ENCODE measurements around the gene ARHGAP22.

Gene ARHGAP22

DNA sequence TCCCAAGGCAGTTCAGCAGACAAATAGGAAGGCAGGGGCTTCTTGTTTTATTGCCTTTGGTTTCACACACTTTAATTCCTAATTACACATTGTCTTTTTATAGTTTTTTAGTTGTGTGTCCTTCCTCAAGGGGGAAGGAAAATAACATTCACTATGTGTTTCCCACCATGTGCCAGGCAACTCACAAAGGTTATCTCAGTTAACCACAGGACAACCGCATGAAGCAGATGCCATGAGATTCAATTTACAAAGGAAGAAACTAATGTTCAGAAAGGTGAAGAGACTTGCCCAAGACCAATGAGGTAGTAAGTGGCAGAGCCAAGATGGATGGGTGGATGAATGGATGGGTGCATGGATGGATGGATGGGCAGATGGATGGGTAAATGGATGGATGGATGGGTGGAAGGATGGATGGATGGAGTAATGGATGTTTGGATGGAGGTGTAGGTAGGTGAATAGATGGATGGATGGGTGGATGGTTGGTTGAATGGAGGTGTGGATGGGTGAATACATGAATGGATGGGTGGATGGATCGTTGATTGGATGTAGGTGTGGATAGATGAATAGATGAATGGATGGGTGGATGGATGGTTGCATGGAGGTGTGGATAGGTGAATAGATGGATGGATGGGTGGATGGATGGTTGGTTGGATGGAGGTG is 77.9 kb downstream of the ARHGAP22 start:
- DNase-seq, result peak; percentile 11

- DNase-seq, result peak; percentile 52
These were observed 78.7 kb downstream of the ARHGAP22 start for GRCh38 chr10:48526011-48526821.

DNA sequence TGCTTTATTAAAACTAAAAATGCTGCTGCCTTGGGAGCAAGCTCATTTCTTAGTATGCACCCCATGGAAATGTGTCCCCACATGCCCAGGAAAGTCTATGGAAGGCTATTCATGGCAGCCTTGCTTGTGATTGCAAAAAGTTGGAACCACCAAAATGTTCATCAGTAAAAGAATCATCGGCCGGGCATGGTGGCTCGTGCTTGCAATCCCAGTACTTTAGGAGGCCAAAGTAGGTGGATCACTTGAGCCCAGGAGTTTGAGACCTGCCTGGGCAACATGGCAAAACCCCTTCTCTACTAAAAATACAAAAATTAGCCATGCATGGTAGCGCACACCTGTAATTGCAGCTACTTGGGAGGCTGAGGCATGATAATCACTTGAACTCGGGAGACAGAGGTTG is 79.8 kb downstream of the ARHGAP22 start:
- peak; percentile 29 for DNase-seq

DNA sequence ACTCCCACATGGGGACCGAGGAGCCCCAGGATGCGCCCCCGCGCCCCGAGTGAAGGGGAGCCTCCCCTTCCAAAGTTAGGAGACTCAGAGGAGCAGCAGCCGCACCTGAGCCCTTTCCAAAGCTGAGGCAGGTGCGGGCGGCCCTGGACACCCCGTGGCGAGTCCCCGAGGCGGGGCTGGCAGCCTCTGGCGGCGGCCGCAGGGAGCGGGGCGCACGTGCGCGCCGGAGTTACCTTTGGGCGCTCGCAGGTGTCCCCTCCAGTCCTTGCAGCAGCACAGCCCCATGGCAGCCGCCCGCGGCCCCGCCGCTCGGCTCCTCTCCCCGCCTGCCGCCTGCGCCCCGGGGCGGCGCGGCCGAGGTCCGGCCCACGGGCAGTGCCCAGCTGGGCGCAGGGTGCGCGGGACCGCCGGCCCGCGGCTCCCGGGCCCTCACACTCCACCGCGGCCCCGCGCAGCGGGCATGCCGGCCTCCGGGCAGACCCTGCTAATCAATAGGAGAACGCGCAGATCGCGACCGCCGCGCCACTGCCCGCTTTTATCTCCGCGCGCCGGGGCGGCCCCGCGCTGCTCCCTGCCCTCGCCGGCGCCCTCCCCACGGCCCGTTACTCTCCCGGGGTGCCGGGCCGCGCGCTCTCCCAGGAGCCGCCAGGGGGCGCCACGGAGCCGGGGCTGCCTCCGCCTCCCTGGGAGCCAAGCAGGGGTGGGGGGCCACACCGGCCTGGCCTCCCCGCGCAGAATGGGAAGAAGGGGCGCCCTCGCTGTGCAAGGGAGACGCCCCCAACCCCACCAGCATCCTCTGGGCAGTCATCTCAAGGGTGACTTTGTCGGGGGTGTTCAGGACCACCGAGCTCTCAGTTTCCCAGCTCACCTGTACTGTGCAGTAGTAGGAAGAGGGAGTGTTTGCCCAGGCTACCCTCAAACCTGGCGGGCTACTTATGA is 80.8 kb downstream of the ARHGAP22 start:
- DNase-seq, result no peak

DNA sequence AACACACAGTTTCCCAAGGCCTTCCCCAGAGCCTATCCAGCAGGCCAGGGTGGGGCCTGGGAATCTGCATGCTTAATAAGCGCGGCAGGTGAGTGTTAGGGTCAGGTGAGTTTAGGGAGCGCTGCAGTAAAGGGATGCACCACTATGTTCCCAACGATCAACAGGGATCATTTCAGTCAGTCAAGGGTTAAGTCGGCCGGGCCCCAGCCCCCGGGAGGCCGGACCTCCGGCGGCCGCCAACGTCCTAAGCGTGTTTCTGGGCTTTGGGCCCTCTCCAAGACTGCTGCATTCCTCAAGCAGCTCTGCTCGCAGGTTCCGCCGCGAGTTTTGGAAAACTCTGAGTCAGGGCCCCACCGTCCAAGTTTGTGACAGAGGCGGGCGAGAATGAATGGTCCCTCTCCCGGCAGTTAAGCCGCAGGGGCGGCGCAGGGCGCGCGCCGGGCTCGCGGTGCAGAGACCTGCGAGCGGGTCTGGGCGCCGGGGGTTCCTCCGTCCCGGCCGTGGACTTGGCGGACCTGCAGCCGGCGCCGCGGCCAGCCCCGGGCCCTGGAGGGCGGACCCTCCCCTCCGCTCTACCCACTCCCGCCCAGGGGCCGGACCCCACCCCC is 81.6 kb downstream of the ARHGAP22 start:
- DNase-seq, result peak; percentile 86

GRCh38 chr10:48522011-48522765 is 82.7 kb downstream of the ARHGAP22 start:
- peak; percentile 25 for DNase-seq

GRCh38 chr10:48520594-48520993 is 84.3 kb downstream of the ARHGAP22 start:
- DNase-seq, result no peak

- peak; percentile 43 for DNase-seq
These were observed 84.7 kb downstream of the ARHGAP22 start for GRCh38 chr10:48520184-48520506.

- DNase-seq, result peak; percentile 42
These were observed 85.2 kb downstream of the ARHGAP22 start for GRCh38 chr10:48519481-48520183.

DNA sequence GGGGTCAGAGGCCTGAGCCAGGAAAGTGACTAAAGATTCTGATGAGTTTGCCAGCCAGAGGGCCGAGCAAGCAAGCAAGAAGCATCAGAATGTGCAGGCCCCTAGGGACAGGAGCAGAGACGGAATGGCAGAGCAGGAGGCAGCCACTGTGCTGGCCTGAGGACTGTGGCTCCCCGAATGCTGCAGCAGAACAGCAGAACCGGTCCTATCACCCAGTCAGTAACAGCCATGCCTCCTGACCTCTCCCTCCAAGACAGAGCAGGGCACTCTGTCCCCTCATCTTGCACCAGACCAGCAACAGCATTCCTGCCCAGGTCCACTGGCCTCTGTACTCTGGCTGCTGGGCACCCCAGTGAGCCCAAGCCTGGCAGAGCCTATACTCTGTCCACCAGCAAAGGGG is 85.9 kb downstream of the ARHGAP22 start:
- DNase-seq, result peak; percentile 44

DNA sequence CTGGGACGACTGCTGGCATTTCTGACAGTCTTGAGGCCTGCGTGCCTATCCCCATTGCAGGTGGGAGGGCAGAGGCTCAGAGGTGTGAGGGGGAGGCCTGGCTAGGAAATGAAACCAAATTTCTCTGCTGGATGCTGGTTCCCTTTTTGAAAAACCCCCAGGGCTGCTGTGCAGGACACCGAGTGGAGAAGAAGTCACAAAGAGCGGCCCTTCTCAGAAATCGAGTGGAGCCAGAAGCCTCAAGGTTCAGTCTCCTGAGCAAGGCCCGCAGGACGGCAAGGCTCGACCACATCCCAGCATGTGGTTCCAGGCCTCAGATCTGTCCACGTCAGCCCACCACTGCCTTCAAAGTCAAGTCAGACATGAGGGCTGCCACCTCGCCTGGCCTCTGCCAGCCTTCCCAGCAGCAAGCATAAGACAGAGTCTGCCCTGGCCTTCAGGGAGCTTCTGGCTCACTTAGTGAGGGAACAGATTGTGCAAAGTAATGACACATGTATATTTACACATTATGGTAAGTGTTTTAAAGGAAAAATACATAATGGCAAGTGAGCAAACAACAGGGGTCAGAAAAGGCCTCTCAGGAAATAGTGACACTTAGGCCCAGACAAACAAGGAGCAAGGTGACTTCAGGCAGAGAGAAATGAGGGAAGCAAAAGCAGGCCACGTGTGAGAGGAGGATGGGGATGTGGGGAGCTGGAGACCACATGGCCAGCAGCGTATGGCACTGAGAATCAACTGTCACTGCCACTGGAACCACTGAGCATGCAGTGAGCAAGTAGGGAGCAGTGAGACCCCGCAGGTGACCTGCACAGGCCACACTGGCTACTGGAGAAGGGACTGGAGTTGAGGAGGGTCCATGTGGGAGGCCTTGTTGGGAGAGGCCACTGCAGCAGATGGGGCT is 86.7 kb downstream of the ARHGAP22 start:
- peak; percentile 47 for DNase-seq

DNA sequence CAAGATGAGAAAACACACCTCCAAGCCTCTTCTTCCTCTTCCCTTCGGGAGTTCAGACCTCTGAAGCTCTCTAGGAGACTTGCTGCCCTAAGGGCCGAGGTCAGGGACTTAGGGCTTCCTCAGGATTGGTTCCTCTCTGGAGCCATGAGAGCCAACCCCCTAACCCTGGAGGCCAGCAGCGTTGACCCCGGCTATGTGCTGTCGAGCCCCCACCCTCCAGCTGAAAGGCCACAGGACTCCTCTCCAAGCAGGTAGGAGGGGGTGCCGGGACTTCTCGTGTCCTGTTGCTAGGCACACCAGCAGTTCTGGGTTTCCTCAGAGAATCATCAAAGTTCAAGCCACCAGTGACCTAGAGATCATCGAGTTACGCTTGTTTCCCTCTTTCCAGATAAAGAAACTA is 87.4 kb downstream of the ARHGAP22 start:
- DNase-seq, result no peak

- DNase-seq, result no peak
These were observed 88.0 kb downstream of the ARHGAP22 start for GRCh38 chr10:48516911-48517310.

GRCh38 chr10:48514916-48515315 is 90.0 kb downstream of the ARHGAP22 start:
- no peak for DNase-seq

DNA sequence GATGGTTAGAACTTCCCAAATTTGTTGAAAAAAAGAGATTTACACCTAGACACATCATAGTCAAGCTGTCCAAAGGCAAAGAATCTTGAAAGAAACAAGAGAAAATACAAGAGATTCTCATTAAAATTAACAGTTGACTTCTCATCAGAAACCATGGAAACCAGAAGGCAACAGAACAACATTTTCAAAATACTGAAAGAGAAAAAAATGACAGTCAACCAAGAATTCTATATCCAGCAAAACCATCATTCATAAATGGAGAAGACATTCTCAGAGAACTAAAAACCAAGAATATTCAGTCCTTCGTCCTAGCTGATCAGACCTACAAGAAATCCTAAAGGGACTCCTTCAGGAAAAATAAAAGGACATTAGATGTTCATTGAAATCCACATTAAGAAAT is 90.6 kb downstream of the ARHGAP22 start:
- no peak for DNase-seq

- no peak for DNase-seq
These were observed 92.0 kb downstream of the ARHGAP22 start for GRCh38 chr10:48512861-48513260.

DNA sequence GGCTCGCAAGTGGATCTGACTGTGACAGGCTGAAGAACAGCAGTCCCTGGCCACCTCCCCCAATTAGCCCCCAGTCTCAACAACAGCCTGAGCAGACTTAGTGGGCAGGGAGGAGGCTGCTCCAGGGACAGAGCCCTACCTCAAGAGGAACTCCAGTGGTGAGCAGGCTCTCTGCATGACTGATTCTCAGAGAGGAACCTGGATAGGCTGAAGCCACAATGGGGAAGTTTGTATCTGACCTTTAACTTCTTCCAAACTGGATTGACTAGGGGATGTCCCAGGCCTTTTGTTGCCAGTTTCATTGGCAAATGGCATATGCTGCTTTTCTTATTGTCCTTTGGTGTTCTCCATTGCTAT is 93.0 kb downstream of the ARHGAP22 start:
- no peak for DNase-seq

DNA sequence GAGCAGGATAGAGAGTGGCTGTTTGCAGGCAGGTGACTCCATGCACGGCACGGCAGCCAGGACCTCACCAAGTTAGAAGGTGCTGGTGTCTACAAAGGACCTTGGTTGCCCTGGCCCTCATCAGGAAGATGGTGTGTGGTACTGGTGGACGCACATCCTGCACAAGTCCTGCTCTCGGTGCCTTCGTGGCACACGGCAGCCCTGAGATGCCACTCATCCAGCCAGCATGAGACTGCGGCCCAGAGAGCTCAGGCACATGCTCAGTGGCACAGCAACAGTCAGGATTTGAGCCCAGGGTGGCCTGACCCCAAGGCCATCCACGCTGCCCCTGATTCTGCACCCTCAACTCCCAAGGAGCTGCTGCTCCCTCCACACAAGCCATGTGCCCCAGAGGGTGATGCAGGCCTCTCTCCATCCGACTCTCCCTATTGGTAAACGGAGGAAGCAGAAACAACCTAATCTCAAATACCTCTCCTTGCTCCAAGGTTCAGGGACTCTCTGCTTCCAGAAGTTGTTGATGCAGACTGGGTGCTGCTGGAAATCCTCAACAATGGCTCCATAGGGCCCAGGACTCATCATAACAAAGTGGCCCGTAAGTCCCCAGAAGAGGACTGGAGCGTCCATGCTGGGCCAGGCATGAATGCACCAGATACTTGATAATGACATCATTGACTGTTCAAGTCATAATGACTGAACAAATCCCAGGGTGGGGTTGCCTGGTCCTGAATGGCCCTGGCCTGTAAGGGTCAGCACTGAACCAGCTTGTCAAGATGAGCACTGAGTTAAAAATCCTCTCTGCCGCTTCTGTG is 93.6 kb downstream of the ARHGAP22 start:
- DNase-seq, result peak; percentile 45

- DNase-seq, result no peak
These were observed 94.7 kb downstream of the ARHGAP22 start for GRCh38 chr10:48509974-48510692.

All from islet precursor cell (in vitro differentiated cells).